NCI-H2107 (cell line): ENCODE results near the gene PIP5K1C.

Experiments used
- DNase-seq: peaks from one replicate; lab custom pipeline; 2025; lab: John Stamatoyannopoulos, UW

The PIP5K1C gene

GRCh38 chr19:3609779-3610719 is 90.2 kb downstream of the PIP5K1C start:
- no peak for DNase-seq

GRCh38 chr19:3608750-3609322 is 91.4 kb downstream of the PIP5K1C start:
- no peak for DNase-seq

GRCh38 chr19:3608079-3608641 is 92.1 kb downstream of the PIP5K1C start:
- no peak for DNase-seq

DNA sequence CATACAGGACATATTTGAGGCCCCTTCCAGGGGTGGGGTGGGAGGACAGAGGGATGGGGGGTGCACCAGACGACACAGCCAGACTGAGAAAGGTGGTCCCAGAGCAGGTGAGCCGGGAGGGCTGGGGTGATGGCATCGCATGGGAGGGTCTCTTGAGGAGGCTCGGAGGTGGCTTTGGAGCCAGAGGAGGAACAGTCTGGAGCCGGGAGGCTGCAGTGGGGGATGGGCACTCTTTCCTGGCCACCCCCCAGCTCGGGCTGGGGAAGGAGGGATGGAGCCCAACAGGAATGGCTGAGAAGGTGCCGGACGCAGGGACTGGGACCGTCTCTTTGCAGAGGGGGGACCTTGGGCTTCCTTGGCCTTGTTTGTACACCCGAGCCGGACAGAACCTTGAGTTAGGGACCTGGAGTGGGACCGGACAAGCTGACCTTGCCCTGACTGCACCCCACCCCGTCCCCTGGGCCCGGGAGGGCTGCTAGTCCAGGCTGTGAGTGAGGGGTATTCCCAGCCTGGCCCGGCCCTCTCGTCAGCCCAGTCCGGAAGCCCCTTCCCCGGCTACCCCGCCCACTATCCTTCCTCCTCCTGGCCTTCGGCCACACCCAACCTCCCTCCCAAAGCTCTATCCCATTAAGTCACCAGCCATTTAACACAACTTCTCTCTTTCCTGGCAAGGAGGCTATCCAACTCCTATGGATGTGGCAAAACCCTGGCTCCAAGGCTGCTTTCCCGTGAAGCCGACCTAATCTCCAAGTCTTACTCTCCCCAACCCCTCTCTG is 92.8 kb downstream of the PIP5K1C start:
- no peak for DNase-seq

DNA sequence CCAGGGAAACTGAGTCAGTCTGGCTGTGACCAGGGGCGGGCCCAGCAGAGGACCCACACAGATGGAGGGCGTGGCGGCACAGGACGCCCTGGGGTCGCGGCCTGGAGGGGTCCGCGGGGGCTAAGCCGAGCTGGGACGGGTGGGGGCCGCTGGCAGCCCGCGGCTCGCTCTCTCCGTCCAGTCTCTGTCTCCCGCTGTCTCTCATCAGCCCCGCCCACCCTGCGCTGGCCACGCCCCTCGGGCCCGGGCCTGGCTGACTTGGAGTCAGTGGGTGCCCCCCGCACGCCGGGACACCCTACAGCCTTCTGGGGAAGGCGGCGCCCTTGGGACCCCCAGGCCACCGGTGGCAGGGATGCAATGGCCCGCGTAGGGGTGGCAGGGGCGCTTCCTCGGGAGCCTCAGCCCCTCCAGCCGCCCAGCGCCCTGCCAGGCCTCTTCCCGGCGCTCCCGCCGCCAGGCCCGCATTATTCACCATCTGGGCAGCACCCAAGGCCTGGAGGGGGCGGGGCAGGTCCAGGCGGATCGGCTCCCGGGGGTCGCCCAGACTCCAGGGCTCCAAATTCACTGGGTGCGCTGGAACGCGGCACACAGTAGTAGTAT is 93.5 kb downstream of the PIP5K1C start, which contains the start of gene TBXA2R:
TSS of gene TBXA2R (minus strand) at position 186 of the 600 bp plus-strand sequence. CDS start 6,241 bp downstream, outside the sequence.
- no peak for DNase-seq

DNA sequence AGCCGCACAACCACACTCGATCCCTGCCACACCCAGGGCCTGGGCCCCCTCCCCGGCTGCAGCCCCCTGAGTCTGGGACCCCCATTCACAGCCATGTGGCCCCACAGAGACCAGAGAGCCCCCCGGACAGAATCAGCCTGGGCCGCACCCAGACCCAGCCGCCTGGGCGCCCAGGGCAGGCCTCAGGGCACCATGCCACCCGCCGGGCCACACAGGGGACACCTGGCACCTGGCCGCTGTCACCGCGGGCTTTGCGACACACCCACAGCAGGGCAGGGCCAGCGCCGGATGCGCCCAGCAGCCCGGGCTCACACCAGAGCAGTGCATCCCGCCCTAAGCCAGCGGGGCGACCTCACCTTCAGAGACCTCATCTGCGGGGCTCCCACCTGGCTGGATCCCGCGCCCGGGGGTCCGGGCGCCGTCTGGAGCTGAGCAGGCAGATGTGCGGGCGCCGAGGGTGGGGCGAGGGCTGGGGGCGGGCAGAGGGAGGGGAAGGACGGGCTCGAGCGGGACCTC is 94.0 kb downstream of the PIP5K1C start:
- no peak for DNase-seq

DNA sequence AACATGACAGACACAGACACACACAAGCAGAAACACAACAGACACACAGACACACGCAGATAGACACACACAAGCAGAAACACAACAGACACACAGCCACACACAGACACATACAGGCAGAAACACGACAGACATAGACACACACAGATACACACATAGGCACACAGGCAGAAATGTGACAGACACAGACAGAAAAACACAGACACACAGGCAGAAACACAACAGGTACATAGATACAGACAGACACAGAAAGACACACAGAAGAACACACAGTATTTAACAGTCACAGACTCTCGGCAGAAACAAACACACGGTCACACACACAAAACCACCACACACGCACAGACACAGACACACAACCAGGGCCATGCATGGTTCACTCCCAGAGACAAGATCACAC is 94.5 kb downstream of the PIP5K1C start:
- no peak for DNase-seq

- no peak for DNase-seq
Measured at GRCh38 chr19:3605361-3605760, 94.9 kb downstream of the PIP5K1C start.

GRCh38 chr19:3604987-3605343 is 95.3 kb downstream of the PIP5K1C start:
- no peak for DNase-seq

GRCh38 chr19:3604227-3604986 is 95.9 kb downstream of the PIP5K1C start:
- DNase-seq = no peak

- no peak for DNase-seq
Measured at GRCh38 chr19:3603121-3603811, 97.0 kb downstream of the PIP5K1C start.

DNA sequence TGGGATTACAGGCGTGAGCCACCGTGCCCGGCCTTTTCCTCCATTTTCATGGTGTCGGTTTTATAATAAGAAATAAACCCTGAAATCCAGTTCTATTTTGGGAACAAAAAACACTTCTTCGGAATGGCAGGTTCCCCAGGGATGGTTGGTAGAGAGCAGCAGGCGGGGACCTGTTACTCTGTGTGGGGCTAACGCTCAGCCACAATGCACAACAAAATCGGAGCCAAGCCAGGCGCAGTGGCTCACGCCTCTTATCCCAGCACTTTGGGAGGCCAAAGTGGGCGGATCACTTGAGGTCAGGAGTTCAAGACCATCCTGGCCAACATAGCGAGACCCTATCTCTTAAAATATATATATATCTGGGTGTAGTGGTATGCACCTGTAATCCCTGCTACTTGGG is 99.2 kb downstream of the PIP5K1C start:
- no peak for DNase-seq

GRCh38 chr19:3599776-3600187 is 100.5 kb downstream of the PIP5K1C start:
- DNase-seq = no peak

- DNase-seq = no peak
Measured at GRCh38 chr19:3595521-3596061, 104.7 kb downstream of the PIP5K1C start.

- DNase-seq = no peak
Measured at GRCh38 chr19:3593156-3593555, 107.1 kb downstream of the PIP5K1C start.

DNA sequence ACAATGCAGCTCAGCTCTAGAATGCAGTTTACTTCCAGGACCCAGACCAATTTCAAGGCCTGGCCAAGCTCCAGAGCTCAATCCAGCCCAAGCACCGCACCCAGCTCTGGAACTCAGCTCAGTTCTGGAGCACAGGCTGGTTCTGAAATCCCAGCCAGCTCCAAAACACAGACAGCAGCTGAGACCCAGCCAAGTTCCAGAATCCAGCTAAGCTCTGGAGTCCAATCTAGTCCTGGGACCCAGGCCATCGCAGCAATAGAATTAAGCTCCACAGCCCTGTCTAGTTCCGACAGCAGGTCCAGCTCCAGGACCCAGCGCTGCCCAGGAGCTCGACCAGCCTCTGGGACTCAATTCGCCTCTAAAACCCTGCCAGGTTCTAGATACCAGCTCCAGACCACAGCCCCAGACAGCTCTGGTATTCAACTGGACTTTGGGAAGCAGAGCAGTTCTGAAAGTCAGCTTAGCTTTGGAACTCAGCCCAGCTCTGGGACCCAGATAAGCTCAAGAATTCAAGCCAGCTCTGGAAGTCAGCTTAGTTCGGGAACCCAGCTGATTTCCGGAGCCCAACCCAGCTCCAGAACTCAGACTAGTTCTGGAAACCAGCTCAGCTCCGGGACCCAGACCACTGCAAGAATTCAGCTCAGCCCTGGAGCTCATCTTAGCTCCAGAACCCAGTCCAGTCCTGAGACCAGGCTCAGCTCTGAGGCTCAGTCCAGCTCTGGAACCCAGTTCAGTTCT is 108.2 kb downstream of the PIP5K1C start:
- DNase-seq = no peak

DNA sequence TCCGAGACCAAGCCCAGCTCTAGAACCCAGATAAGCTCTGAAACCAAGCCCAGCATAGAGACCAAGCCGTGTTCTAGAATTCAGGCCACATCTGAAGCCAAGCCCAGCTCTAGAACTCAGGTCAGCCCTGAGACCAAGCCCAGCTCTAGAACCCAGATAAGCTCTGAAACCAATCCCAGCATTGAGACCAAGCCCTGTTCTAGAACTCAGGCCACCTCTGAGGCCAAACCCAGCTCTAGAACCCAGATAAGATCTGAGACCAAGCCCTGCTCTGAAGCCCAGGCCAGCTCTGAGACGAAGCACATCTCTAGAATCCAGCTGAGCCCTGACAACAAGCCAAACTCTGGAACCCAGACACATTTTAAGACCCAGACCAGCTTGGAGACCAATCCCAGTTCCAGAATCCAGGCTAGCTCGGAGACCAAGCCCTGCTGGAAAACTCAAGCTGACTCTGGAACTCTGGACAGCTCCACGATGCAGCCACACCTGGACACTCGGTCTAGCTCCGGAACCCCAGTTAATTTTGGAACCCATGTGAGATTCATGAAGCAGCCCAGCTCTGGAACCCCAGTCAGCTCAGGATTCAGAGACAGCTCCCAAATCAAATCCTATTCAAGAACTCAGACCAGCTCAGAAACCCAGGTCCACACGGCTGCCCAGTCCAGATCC is 109.1 kb downstream of the PIP5K1C start:
- no peak for DNase-seq

- DNase-seq = no peak
Measured at GRCh38 chr19:3589949-3590348, 110.3 kb downstream of the PIP5K1C start.

GRCh38 chr19:3589439-3589838 is 110.8 kb downstream of the PIP5K1C start:
- DNase-seq = no peak
